ENCODE data around the gene CETN3.
"Not testable (repeated sequence)": the region's sequence is repeated elsewhere in the genome, so short reads cannot be mapped to it uniquely, and the experiment has no call there.

Gene CETN3

DNA sequence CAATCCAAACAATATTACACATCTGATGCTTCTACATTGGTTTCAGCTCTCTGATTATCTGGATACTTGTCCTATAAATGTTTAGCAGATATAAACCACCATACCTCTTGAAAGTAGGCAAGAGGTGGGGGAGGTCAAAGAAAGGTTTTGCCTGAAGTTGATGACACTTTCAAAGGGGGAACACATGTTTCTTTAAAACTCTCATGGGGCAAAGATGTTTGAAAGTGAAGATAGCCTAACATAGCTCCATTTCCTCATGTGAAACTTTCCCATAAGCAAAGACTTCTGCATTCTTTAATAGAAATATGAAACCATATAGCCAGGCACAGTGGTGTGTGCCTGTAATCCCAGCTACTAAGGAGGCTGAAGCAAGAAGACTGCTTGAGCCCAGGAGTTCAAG, 62.1 kb downstream of the CETN3 start:
- Histone ChIP-seq H3K36me3 (ENCODE audit: control insufficient read depth, insufficient read depth, low read length) (no peaks in the 10 kb centered on the region), H3K27me3 (ENCODE audit: control insufficient read depth, insufficient read depth, low read length) (no peaks in the 10 kb centered on the region), H3K4me1 (ENCODE audit: control insufficient read depth, insufficient read depth, low read length) (no peaks in the 10 kb centered on the region), H3K4me3 (ENCODE audit: low read length) (no peak overlapping the region), H3K9ac (ENCODE audit: low read length) (no peak overlapping the region), H3K27ac (ENCODE audit: low read depth, low read length) (no peak overlapping the region)

DNA sequence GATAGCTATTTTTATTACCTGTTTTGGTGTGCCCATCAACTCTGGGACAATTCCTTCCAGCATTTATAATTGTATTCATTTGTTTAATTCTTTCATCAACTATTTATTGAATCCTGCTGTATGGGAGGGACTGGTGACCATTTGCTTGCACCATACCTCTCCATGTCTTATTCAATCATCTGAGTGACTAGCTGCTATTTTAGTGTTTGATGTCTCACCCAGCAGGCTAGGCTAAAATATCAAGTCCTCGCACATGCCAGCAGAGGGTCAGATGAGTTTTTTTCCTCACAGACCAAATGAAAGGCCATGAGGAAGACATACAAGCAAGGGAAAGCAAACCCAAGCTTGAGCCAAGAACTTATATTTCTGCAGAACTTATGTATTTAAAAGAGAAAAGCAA, 63.9 kb downstream of the CETN3 start:
- Histone ChIP-seq H3K9ac (ENCODE audit: low read length) (no peak overlapping the region), H3K27ac (ENCODE audit: low read depth, low read length) (no peak overlapping the region), H3K36me3 (ENCODE audit: control insufficient read depth, insufficient read depth, low read length) (no peaks in the 10 kb centered on the region), H3K4me3 (ENCODE audit: low read length) (no peak overlapping the region), H3K4me1 (ENCODE audit: control insufficient read depth, insufficient read depth, low read length) (no peaks in the 10 kb centered on the region), H3K27me3 (ENCODE audit: control insufficient read depth, insufficient read depth, low read length) (no peaks in the 10 kb centered on the region)

DNA sequence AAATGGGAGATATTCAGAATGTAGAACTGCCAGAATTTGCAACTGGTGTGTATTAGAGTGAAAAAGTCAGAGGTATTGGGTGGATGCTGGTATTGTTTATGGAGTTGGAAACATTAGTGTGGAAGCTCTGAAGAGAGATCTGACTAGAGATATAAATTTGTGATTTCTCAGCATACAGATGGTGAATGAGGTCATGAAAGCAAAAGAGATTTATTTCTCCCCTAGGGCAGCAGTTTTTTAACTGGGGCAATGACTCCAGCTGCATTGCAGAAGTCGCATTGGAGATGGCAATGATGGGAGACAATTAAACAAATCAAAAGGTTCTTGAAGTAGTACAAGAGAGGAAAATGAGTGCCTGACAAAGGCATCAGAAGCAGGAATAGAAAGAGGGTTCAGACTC, 64.9 kb downstream of the CETN3 start:
- Histone ChIP-seq H3K4me1 (ENCODE audit: control insufficient read depth, insufficient read depth, low read length) (no peaks in the 10 kb centered on the region), H3K9ac (ENCODE audit: low read length) (no peak overlapping the region), H3K36me3 (ENCODE audit: control insufficient read depth, insufficient read depth, low read length) (no peaks in the 10 kb centered on the region), H3K27me3 (ENCODE audit: control insufficient read depth, insufficient read depth, low read length) (no peaks in the 10 kb centered on the region), H3K27ac (ENCODE audit: low read depth, low read length) (no peak overlapping the region), H3K4me3 (ENCODE audit: low read length) (no peak overlapping the region)

GRCh38 chr5:90343731-90344130, 65.8 kb downstream of the CETN3 start:
- not testable (repeated sequence) for H3K36me3 ChIP-seq (ENCODE audit: control insufficient read depth, insufficient read depth, low read length); H3K9ac ChIP-seq (ENCODE audit: low read length); H3K27ac ChIP-seq (ENCODE audit: low read depth, low read length); H3K4me1 ChIP-seq (ENCODE audit: control insufficient read depth, insufficient read depth, low read length); H3K4me3 ChIP-seq (ENCODE audit: low read length); H3K27me3 ChIP-seq (ENCODE audit: control insufficient read depth, insufficient read depth, low read length)

GRCh38 chr5:90342576-90342975, 67.0 kb downstream of the CETN3 start:
- Histone ChIP-seq H3K27me3 (ENCODE audit: control insufficient read depth, insufficient read depth, low read length) (no peaks in the 10 kb centered on the region), H3K4me1 (ENCODE audit: control insufficient read depth, insufficient read depth, low read length) (no peaks in the 10 kb centered on the region), H3K36me3 (ENCODE audit: control insufficient read depth, insufficient read depth, low read length) (no peaks in the 10 kb centered on the region), H3K9ac (ENCODE audit: low read length) (no peak overlapping the region), H3K27ac (ENCODE audit: low read depth, low read length) (no peak overlapping the region), H3K4me3 (ENCODE audit: low read length) (no peak overlapping the region)
